Measurements from ENCODE around the gene RPS19BP1.

DNA sequence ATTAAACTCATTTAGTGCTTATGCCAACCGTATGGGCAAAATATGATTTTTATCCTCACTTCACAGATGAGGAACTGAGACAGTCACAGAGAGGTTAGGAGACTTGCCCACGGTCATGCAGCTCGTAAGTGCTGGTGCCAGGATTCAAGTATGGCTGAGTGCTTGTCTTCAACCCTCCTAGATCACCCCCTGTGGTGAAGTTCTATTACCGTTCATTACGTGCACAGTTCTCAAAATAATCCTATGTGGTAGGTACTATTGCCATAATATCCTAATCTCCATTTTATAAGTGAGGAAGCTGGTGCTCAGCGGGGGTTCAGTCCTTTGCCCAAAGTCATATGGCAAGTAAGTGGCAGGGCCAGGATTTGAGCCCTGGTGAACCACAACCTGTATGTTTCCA is 28.9 kb downstream of the RPS19BP1 start:
- no peak for TF ChIP-seq POLR2A (IDR thresholded peaks at IDR 0.05; ENCODE audit: low read length)
- no peak for TF ChIP-seq GATA1 (IDR thresholded peaks at IDR 0.05; ENCODE audit: low read depth, low read length)

Measured in erythroblast (primary cell).